ENCODE data around the gene NEK9.

GRCh38 chr14:75070383-75070782 lies 56.5 kb downstream of the NEK9 start:
- TF ChIP-seq, protein P1, sequence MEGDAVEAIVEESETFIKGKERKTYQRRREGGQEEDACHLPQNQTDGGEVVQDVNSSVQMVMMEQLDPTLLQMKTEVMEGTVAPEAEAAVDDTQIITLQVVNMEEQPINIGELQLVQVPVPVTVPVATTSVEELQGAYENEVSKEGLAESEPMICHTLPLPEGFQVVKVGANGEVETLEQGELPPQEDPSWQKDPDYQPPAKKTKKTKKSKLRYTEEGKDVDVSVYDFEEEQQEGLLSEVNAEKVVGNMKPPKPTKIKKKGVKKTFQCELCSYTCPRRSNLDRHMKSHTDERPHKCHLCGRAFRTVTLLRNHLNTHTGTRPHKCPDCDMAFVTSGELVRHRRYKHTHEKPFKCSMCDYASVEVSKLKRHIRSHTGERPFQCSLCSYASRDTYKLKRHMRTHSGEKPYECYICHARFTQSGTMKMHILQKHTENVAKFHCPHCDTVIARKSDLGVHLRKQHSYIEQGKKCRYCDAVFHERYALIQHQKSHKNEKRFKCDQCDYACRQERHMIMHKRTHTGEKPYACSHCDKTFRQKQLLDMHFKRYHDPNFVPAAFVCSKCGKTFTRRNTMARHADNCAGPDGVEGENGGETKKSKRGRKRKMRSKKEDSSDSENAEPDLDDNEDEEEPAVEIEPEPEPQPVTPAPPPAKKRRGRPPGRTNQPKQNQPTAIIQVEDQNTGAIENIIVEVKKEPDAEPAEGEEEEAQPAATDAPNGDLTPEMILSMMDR (IDR thresholded peaks at IDR 0.05), result no peak
- no peak for TF ChIP-seq POLR2A (IDR thresholded peaks at IDR 0.05)
